Naive thymus-derived CD4-positive, alpha-beta T cell (primary cell): Measurements from ENCODE around the gene GHRH. TPM values are rescaled to one million over a fixed set of nuclear protein-coding genes. Genes with fewer than 3 reads are reported as not detected.

Source experiments
- ATAC-seq: fragments of 150-1000 bp; cut with Tn5 transposase; 2 replicates; pipeline ENCODE4 v1.10.0; 2021; ENCODE audit warnings: mild to moderate bottlenecking, moderate library complexity
- CTCF ChIA-PET: fragments of 350-600 bp; sonication (Branson Sonifier 250); formaldehyde crosslinking; loops from one replicate; lab custom pipeline; 2021; ENCODE audit warnings: antibody characterized with exemption; lab: Charles Lee
- POLR2A ChIA-PET: fragments of 350-600 bp; sonication (Branson Sonifier 250); formaldehyde crosslinking; loops from one replicate; lab custom pipeline; 2021; ENCODE audit warnings: antibody characterized with exemption, inconsistent platforms; lab: Charles Lee
- DNase-seq, 9 donors: peaks; one replicate each; pipeline versions ENCODE4 v3.0.0 to v3.0.0-alpha.2; 2020 to 2022; ENCODE audit warnings: mixed read lengths in 1 of 9
- H3K27ac ChIP-seq: one replicate; pipeline ENCODE4 v1.7.0; 2013; ENCODE audit warnings: mild to moderate bottlenecking, low read depth, low read length, moderate library complexity
- H3K27me3 ChIP-seq, 2 donors: one replicate each; pipeline ENCODE4 v1.7.0; 2013; ENCODE audit warnings: low read length in 2 of 2, mild to moderate bottlenecking in 2 of 2, moderate library complexity in 2 of 2; ENCODE audit not compliant: control insufficient read depth in 2 of 2, insufficient read depth in 2 of 2
- H3K36me3 ChIP-seq, 3 experiments: 1 replicate in 2 of 3; 2 replicates in 1 of 3; pipeline ENCODE4 v1.7.0; 2013; ENCODE audit warnings: low read length in 3 of 3, mild to moderate bottlenecking in 3 of 3, moderate library complexity in 1 of 3; ENCODE audit not compliant: insufficient read depth in 3 of 3, control insufficient read depth in 2 of 3
- H3K4me1 ChIP-seq, 2 donors: one replicate each; pipeline ENCODE4 v1.7.0; 2013; ENCODE audit warnings: low read length in 2 of 2, mild to moderate bottlenecking in 2 of 2, moderate library complexity in 1 of 2; ENCODE audit not compliant: control insufficient read depth in 2 of 2, insufficient read depth in 2 of 2
- H3K4me3 ChIP-seq: 2 replicates; pipeline ENCODE4 v1.7.0; 2013; ENCODE audit warnings: mild to moderate bottlenecking, low read length
- H3K9me3 ChIP-seq, 3 experiments: 1 replicate in 2 of 3; 2 replicates in 1 of 3; pipeline ENCODE4 v1.7.0; 2013; ENCODE audit warnings: low read length in 3 of 3; ENCODE audit not compliant: control insufficient read depth in 2 of 3
- H3K27ac Mint-ChIP-seq, 9 donors: one replicate each; pipeline ENCODE4 v1.8.0; 2020 to 2022; ENCODE audit warnings: mixed read lengths in 9 of 9, mild to moderate bottlenecking in 8 of 9, moderate library complexity in 5 of 9, inconsistent platforms in 2 of 9
- H3K27me3 Mint-ChIP-seq, 5 donors: one replicate each; pipeline ENCODE4 v1.8.0; 2021 to 2022; ENCODE audit warnings: mixed read lengths in 5 of 5, mild to moderate bottlenecking in 1 of 5
- H3K36me3 Mint-ChIP-seq, 5 donors: one replicate each; pipeline ENCODE4 v1.8.0; 2020 to 2022; ENCODE audit warnings: mixed read lengths in 5 of 5, mild to moderate bottlenecking in 3 of 5, inconsistent platforms in 1 of 5
- H3K4me1 Mint-ChIP-seq, 7 donors: one replicate each; pipeline ENCODE4 v1.8.0; 2020 to 2022; ENCODE audit warnings: mixed read lengths in 7 of 7, mild to moderate bottlenecking in 3 of 7, inconsistent platforms in 1 of 7
- H3K4me3 Mint-ChIP-seq, 10 donors: one replicate each; pipeline ENCODE4 v1.8.0; 2020 to 2022; ENCODE audit warnings: mild to moderate bottlenecking in 10 of 10, mixed read lengths in 10 of 10, moderate library complexity in 6 of 10, inconsistent platforms in 2 of 10
- H3K9me3 Mint-ChIP-seq, 11 donors: one replicate each; pipeline ENCODE4 v1.8.0; 2020 to 2022; ENCODE audit warnings: mixed read lengths in 11 of 11, mild to moderate bottlenecking in 4 of 11, inconsistent platforms in 1 of 11, moderate library complexity in 1 of 11
- intact Hi-C, 2 donors: fragments of 100-400 bp; cut with micrococcal nuclease; formaldehyde crosslinking; loops; one replicate each; pipeline ENCODE4 v1.15.1; 2023
- polyA plus RNA-seq, 2 donors: library from polyadenylated mRNA; unstranded; fragments of 300-500 nt; fragmentation: Illumina TruSeq; gene quantifications; one replicate each; pipeline ENCODE4 v1.2.3, GENCODE V29; 2021
- total RNA-seq, 6 experiments: library from RNA in 5 of 6; stranded (reverse) in 5 of 6; gene quantifications; 1 replicate in 5 of 6; 2 replicates in 1 of 6; pipeline ENCODE4 v1.2.3 and lab custom pipeline; 2021 to 2026

The GHRH gene
- total and polyA plus RNA-seq, 7 experiments from 2014 or later = not detected

DNA sequence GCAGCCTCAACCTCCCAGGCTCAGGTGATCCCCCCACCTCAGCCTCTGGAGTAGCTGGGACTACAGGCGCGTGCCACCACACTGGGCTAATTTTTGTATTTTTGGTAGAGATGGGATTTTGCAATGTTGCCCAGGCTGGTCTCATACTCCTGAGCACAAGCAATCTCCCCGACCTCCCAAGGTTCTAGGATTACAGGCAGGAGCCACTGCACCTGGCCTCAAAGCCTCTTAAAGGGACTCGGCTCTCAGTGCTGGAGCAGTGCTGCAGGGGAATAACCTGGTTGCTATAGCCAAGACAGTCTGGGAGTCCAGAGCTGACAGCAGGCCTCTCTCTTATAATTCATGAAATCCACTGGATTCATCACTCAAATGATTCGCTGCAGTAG lies 17.0 kb downstream of the GHRH start:
- H3K4me1 Mint-ChIP-seq = no peaks in the 10 kb centered on the region
- H3K27ac ChIP-seq = no peak overlapping the region
- ChIA-PET CTCF (interaction anchor here (1.1 kb wide), 1 partner anchor 19 kb away, joined by 3 read pairs; no protein-coding TSS in a partner anchor), POLR2A (interaction anchor here (1.1 kb wide), 1 partner anchor 67 kb away, joined by 3 read pairs; no protein-coding TSS in a partner anchor)
- no peaks in the 10 kb centered on the region for H3K27me3 Mint-ChIP-seq
- H3K36me3 Mint-ChIP-seq = peaks cover 6 to 49% (median 14%) of the 10 kb centered on the region in 5 donors
- DNase-seq (no peak), ATAC-seq (no peak)
- H3K4me1 ChIP-seq = no peaks in the 10 kb centered on the region
- H3K27ac Mint-ChIP-seq = no peak overlapping the region
- H3K36me3 ChIP-seq = peaks cover 10 to 44% (median 18%) of the 10 kb centered on the region in 3 experiments
- no peaks in the 10 kb centered on the region for H3K27me3 ChIP-seq
- intact Hi-C loops = no loop called here
- H3K4me3 Mint-ChIP-seq = no peak overlapping the region
- H3K4me3 ChIP-seq = no peak overlapping the region
- no peaks in the 10 kb centered on the region for H3K9me3 Mint-ChIP-seq
- no peaks in the 10 kb centered on the region for H3K9me3 ChIP-seq

DNA sequence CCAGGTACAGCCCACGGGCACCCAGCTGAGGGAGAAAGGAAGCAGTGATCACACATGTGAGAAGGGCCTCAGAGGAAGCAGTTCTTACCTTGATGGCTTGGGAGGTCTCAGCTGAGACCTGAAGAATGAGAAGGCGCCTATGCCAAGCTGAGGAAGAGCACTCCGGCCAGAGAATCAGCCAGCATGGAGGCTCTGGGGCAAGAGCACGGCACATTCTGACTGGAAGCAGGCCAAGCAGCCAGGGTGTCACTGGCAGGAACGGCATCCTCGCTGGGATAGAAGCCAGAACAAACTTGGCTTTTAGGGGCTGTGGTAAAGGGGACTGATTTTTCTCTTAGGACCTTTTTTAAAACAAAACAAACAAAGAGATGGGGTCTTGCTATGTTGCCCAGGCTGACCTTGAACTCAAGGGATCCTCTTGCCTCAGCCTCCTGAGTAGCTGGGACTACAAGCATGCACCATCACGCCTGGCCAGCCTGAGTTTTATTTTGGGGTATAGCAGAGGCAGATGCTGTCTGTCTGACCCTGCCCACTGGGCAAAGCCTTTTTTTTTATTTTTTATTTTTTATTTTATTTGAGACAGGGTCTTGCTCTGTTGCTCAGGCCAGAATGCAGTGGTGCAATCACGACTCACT lies 17.6 kb downstream of the GHRH start:
- Mint-ChIP-seq H3K4me3 (no peak overlapping the region), H3K4me1 (no peaks in the 10 kb centered on the region), H3K36me3 (peaks cover 6 to 54% (median 14%) of the 10 kb centered on the region in 5 donors), H3K9me3 (no peaks in the 10 kb centered on the region), H3K27me3 (no peaks in the 10 kb centered on the region), H3K27ac (peak overlapping the region in 1 of 9 donors; percentile 28)
- intact Hi-C loops = no loop called here
- no peak overlapping the region for H3K27ac ChIP-seq
- no peak overlapping the region for H3K4me3 ChIP-seq
- H3K4me1 ChIP-seq = no peaks in the 10 kb centered on the region
- POLR2A ChIA-PET = no interaction called here
- no peaks in the 10 kb centered on the region for H3K9me3 ChIP-seq
- CTCF ChIA-PET = interaction anchor here (1.1 kb wide), 1 partner anchor 19 kb away, joined by 3 read pairs; no protein-coding TSS in a partner anchor
- H3K27me3 ChIP-seq = no peaks in the 10 kb centered on the region
- DNase-seq = no peak
- no peak for ATAC-seq
- peaks cover 10 to 49% (median 22%) of the 10 kb centered on the region in 3 experiments for H3K36me3 ChIP-seq

DNA sequence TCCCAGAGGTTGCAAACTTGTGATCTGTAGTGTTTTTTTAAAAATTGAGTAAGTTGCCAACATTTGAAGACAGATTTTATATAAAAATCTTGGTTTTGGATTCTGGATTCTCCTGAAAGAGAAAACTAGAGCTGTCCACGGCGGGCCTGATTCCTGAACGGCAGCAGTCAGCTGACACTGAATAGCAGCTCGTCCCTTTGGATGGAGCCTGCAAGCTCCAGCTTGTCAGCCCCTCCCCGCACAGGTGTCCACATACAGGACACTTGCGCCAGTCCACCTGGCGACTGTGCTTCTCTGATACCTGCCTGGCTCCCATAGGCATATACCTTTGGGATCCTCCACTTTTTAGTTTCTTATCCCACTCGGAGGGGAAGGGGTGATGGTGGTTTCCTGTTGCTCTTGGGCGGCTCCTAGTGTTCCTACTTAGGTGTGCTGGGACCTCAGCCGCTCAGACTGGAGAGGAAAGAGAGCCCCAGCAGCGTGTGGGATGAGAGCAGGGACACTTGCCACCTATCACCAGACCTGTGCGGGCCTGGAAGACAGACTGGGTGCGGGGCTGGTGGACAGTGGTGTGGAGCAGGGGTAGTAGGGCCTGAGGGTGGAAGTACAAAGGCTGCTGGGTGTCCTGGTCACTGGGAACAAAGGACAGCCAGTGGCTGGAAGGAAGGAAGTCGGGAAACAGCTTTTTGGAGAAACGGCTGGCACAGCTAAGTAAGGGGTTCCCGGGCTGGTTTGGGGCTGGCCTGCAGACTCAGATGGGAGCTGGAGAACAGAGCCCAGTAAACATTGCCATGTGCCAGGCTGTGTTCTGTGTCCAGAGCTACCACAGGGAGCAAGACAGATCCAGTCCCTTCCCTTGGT lies 18.3 kb downstream of the GHRH start:
- ATAC-seq = no peak
- no peaks in the 10 kb centered on the region for H3K9me3 Mint-ChIP-seq
- ChIA-PET CTCF (no interaction called here), POLR2A (no interaction called here)
- H3K36me3 Mint-ChIP-seq = peaks cover 10 to 58% (median 14%) of the 10 kb centered on the region in 5 donors
- no peaks in the 10 kb centered on the region for H3K4me1 ChIP-seq
- intact Hi-C loops = no loop called here
- peaks cover 10 to 57% (median 29%) of the 10 kb centered on the region in 3 experiments for H3K36me3 ChIP-seq
- no peaks in the 10 kb centered on the region for H3K9me3 ChIP-seq
- no peak for DNase-seq
- no peaks in the 10 kb centered on the region for H3K27me3 Mint-ChIP-seq
- H3K27ac Mint-ChIP-seq = peak overlapping the region in 2 of 9 donors; percentile 28 to 71
- H3K4me3 ChIP-seq = no peak overlapping the region
- no peaks in the 10 kb centered on the region for H3K4me1 Mint-ChIP-seq
- no peak overlapping the region for H3K4me3 Mint-ChIP-seq
- no peaks in the 10 kb centered on the region for H3K27me3 ChIP-seq
- H3K27ac ChIP-seq = no peak overlapping the region

DNA sequence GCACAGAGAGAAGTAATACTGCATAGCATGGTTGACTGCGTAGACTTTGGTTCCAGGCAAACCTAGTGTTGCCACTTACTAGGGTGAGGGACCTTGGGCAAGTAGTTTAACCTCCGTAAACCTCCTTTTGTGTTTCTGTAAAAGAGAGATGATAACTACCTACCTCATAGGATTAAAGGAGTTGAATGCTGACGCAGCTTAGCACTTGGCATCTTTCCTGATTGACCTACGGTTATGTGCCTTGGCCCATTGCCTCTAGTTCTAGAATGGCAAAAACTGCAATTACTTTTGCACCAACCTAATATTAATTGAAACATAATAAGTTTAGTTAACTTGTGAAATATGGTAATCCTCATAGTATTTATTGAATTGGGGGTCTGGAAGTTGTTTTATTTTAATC lies 19.1 kb downstream of the GHRH start:
- H3K36me3 ChIP-seq = peaks cover 11 to 65% (median 35%) of the 10 kb centered on the region in 3 experiments
- H3K27me3 Mint-ChIP-seq = no peaks in the 10 kb centered on the region
- H3K27me3 ChIP-seq = no peaks in the 10 kb centered on the region
- H3K36me3 Mint-ChIP-seq = peaks cover 12 to 58% (median 16%) of the 10 kb centered on the region in 5 donors
- no peak for DNase-seq
- no peaks in the 10 kb centered on the region for H3K4me1 ChIP-seq
- no peaks in the 10 kb centered on the region for H3K4me1 Mint-ChIP-seq
- no peaks in the 10 kb centered on the region for H3K9me3 Mint-ChIP-seq
- no peak overlapping the region for H3K27ac Mint-ChIP-seq
- ATAC-seq = no peak
- H3K27ac ChIP-seq = no peak overlapping the region
- H3K9me3 ChIP-seq = no peaks in the 10 kb centered on the region
- POLR2A ChIA-PET = no interaction called here
- H3K4me3 Mint-ChIP-seq = no peak overlapping the region
- intact Hi-C loops = no loop called here
- H3K4me3 ChIP-seq = no peak overlapping the region
- CTCF ChIA-PET = no interaction called here

DNA sequence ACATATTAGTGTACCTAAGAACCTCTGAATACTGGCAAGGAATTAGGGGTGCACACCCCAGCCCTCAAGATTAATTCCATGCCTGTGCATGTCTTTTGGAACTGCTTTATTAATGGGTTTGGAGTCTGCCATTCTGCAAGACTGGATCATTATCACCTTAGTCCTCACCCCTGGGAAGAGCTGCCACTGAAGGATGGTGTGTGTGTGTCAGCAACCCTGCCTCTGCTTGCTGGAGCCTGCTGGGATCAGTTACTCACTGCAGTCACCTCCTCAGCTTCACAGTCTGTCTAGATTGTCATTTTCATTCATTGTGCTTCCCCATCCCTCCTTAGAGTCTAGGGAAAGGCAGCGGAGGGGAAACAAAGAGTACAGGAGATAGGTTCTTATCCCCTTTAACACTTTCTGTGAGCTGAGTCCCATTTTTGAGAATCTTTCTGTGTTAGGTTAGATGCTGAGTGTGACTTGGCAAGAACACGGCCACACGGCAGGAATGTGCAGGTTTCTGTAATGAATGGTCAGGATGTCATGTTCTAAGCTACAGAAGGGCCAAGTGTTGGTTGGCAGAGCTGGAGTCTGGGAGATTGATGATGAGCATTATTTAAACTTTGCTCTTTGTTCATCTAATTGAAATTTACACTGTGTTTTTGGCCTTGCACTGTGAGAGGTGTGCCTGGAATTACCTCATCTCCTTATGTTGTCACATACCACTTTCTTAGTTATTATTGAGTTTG lies 21.1 kb downstream of the GHRH start:
- Mint-ChIP-seq H3K36me3 (peaks cover 16 to 66% (median 20%) of the 10 kb centered on the region in 5 donors), H3K4me1 (no peaks in the 10 kb centered on the region), H3K4me3 (no peak overlapping the region), H3K27ac (peak overlapping the region in 1 of 9 donors; percentile 78), H3K9me3 (no peaks in the 10 kb centered on the region), H3K27me3 (no peaks in the 10 kb centered on the region)
- ATAC-seq = no peak
- H3K9me3 ChIP-seq = no peaks in the 10 kb centered on the region
- no peak overlapping the region for H3K4me3 ChIP-seq
- H3K36me3 ChIP-seq = peaks cover 23 to 84% (median 52%) of the 10 kb centered on the region in 3 experiments
- no peaks in the 10 kb centered on the region for H3K4me1 ChIP-seq
- DNase-seq = no peak
- CTCF ChIA-PET = interaction anchor here (0.6 kb wide), 1 partner anchor 9 kb away, joined by 4 read pairs; no protein-coding TSS in a partner anchor
- intact Hi-C loops = no loop called here
- no peaks in the 10 kb centered on the region for H3K27me3 ChIP-seq
- POLR2A ChIA-PET = no interaction called here
- no peak overlapping the region for H3K27ac ChIP-seq

DNA sequence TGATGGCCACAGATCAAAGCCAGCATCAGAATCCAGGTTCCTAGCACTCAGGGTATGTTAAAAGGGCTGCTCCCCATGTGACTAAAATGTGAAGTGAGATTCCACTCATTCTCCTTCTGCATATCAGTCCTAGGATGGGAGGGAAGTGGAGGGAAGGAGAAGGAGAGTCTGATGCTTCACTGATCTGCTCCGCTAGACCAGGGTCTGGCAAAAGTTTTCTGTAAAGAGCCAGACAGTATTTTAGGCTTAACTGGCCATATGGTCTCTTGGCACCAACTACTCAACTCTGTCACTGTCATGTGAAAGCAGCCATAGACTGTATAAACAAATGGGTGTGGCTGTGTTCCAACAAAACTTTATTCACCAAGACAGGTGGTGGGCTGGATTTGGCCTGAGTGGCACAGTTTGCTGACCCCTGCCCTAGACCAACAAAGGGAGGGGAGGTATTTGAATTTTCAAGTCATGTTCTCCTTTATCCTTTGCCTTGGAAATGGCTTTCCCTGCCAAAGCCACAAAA lies 22.6 kb downstream of the GHRH start:
- Histone ChIP-seq H3K36me3 (peaks cover 28 to 97% (median 61%) of the 10 kb centered on the region in 3 experiments), H3K27me3 (no peaks in the 10 kb centered on the region), H3K27ac (no peak overlapping the region), H3K4me1 (no peaks in the 10 kb centered on the region), H3K9me3 (no peaks in the 10 kb centered on the region), H3K4me3 (no peak overlapping the region)
- no peaks in the 10 kb centered on the region for H3K27me3 Mint-ChIP-seq
- ChIA-PET POLR2A (interaction anchor here (0.6 kb wide), 1 partner anchor 795 kb away, joined by 3 read pairs; the partner anchor contains the start of gene RPRD1B), CTCF (interaction anchor here (0.7 kb wide), 1 partner anchor 44 kb away, joined by 3 read pairs; no protein-coding TSS in a partner anchor)
- ATAC-seq = no peak
- H3K4me1 Mint-ChIP-seq = no peaks in the 10 kb centered on the region
- H3K36me3 Mint-ChIP-seq = peaks cover 20 to 77% (median 23%) of the 10 kb centered on the region in 5 donors
- DNase-seq = no peak
- no peak overlapping the region for H3K4me3 Mint-ChIP-seq
- no peak overlapping the region for H3K27ac Mint-ChIP-seq
- H3K9me3 Mint-ChIP-seq = no peaks in the 10 kb centered on the region
- intact Hi-C loops = no loop called here
